Gastroesophageal sphincter (tissue), 4 donors: ENCODE measurements around the gene KPNA6. TPM values are rescaled to one million over a fixed set of nuclear protein-coding genes. Genes with fewer than 3 reads are reported as not detected.
"Not testable (repeated sequence)": the region's sequence is repeated elsewhere in the genome, so short reads cannot be mapped to it uniquely, and the experiment has no call there.

ENCODE experiments used
- ATAC-seq: fragments of 150-250 bp; one replicate; pipeline ENCODE4 v1.9.1; 2016; ENCODE audit warnings: mild to moderate bottlenecking, moderate library complexity
- H3K27ac ChIP-seq, 4 donors: fragments of 200-600 bp; sonication (generic) in 3 of 4; 1 replicate in 3 of 4; 2 replicates in 1 of 4; pipeline ENCODE4 v1.5.1; 2016 to 2019
- H3K27me3 ChIP-seq: fragments of 200-600 bp; sonication (generic); one replicate; pipeline ENCODE4 v1.5.1; 2019
- H3K36me3 ChIP-seq, 2 donors: fragments of 200-600 bp; sonication (generic); one replicate each; pipeline ENCODE4 v1.5.1; 2019; ENCODE audit warnings: control low read depth in 1 of 2
- H3K4me1 ChIP-seq, 3 donors: fragments of 200-600 bp; sonication (generic); 1 replicate in 2 of 3; 2 replicates in 1 of 3; pipeline ENCODE4 v1.5.1; 2016 to 2019; ENCODE audit warnings: control low read depth in 2 of 3
- H3K4me3 ChIP-seq, 2 donors: fragments of 200-600 bp; sonication (generic); one replicate each; pipeline ENCODE4 v1.5.1; 2019; ENCODE audit warnings: mild to moderate bottlenecking in 1 of 2, moderate library complexity in 1 of 2
- H3K9me3 ChIP-seq, 3 donors: fragments of 200-600 bp; sonication (generic); one replicate each; pipeline ENCODE4 v1.5.1; 2017 to 2019; ENCODE audit warnings: control low read depth in 2 of 3
- EP300 ChIP-seq: sonication (generic); formaldehyde crosslinking; IDR thresholded peaks from one replicate; pipeline ENCODE4 v1.6.1; 2017; ENCODE audit warnings: antibody characterized with exemption, mild to moderate bottlenecking
- POLR2A ChIP-seq, 2 donors: fragments of 450-650 bp; IDR thresholded peaks; one replicate each; pipeline ENCODE4 v1.6.1; 2017; ENCODE audit warnings: antibody characterized with exemption in 2 of 2, mild to moderate bottlenecking in 2 of 2, moderate library complexity in 1 of 2
- POLR2AphosphoS5 ChIP-seq: sonication (generic); formaldehyde crosslinking; IDR thresholded peaks from one replicate; pipeline ENCODE4 v1.6.1; 2017; ENCODE audit warnings: antibody characterized with exemption
- WGBS, 2 donors: methylation state at CpG; one replicate each; pipeline ENCODE4 v1.1.5; 2018; ENCODE audit warnings: low coverage in 1 of 2; 5-methylcytosine and 5-hydroxymethylcytosine counted together
- total RNA-seq, 4 donors: library from RNA; depleted of rRNA; stranded (reverse); fragments of >200 nt; gene quantifications; one replicate each; pipeline ENCODE4 v1.1.0, GENCODE V29; 2016
- TF ChIP-seq, protein P1 (sequence below), 4 experiments: fragments of 200-600 bp in 2 of 4; fragments of 450-650 bp in 2 of 4; sonication (generic) in 1 of 4; IDR thresholded peaks; one replicate each; pipeline ENCODE4 v1.5.1; 2017 to 2019; ENCODE audit warnings: antibody characterized with exemption in 4 of 4, mild to moderate bottlenecking in 2 of 4, moderate library complexity in 2 of 4

KPNA6 gene
- total RNA-seq, 4 donors from 2014 or later, result 52.9 to 70.4 (median 57.6) TPM

DNA sequence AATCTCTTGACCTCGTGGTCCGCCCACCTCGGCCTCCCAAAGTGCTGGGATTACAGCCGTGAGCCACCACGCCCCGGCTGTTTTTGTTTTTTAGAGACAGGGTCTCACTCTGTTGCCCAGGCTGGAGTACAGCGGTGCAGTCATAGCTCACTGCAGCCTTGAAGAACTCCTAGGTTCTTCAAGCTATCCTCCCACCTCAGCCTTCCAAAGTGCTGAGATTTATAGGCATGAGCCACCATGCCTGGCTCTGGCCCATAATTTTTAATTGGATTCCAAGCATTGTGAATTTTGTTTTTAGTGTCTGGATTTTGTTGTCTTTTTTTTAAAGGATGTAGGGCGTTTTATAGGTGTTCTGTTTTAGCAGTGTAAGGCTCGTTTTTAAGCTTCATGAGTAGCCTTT is 43.0 kb downstream of the KPNA6 start:
- no peaks in the 10 kb centered on the region for H3K27me3 ChIP-seq
- no peak overlapping the region for H3K27ac ChIP-seq
- H3K4me1 ChIP-seq, result peaks cover 0 to 25% (median 0%) of the 10 kb centered on the region in 3 donors
- TF ChIP-seq, protein P1, sequence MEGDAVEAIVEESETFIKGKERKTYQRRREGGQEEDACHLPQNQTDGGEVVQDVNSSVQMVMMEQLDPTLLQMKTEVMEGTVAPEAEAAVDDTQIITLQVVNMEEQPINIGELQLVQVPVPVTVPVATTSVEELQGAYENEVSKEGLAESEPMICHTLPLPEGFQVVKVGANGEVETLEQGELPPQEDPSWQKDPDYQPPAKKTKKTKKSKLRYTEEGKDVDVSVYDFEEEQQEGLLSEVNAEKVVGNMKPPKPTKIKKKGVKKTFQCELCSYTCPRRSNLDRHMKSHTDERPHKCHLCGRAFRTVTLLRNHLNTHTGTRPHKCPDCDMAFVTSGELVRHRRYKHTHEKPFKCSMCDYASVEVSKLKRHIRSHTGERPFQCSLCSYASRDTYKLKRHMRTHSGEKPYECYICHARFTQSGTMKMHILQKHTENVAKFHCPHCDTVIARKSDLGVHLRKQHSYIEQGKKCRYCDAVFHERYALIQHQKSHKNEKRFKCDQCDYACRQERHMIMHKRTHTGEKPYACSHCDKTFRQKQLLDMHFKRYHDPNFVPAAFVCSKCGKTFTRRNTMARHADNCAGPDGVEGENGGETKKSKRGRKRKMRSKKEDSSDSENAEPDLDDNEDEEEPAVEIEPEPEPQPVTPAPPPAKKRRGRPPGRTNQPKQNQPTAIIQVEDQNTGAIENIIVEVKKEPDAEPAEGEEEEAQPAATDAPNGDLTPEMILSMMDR (IDR thresholded peaks at IDR 0.05), result no peak
- TF ChIP-seq POLR2A (IDR thresholded peaks at IDR 0.05) (no peak), POLR2AphosphoS5 (no peak), EP300 (no peak)
- ATAC-seq, result no peak
- H3K36me3 ChIP-seq, result peaks cover 0 to 30% of the 10 kb centered on the region in 2 donors
- H3K9me3 ChIP-seq, result peaks cover 0 to 3% (median 0%) of the 10 kb centered on the region in 3 donors
- no peak overlapping the region for H3K4me3 ChIP-seq
- WGBS, 2 donors, result 84 to 93% methylated on average over 9 of the region's 9 CpGs

DNA sequence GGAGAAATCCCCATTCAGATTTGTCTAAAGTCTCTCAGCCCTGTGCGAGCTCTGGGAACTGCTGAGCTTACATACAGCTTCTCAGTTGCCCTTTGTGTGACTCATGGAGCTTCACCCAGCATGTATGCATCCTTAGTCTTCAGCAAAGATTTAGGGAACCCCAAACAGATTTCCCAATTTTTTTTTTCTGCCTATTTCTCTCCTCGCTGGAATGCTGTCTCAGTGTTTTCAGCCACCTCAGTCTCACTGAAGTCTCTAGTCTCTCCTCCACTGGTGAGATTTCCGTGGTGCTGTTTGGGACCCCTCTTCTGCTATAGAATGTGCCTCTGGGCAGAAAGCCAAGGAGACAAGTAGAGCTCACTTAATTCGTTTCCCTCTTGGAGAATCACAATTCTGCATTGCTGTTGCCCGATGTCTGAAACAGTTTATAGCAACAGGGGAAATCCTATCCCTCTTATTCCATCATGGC is 43.5 kb downstream of the KPNA6 start:
- no peaks in the 10 kb centered on the region for H3K27me3 ChIP-seq
- TF ChIP-seq POLR2A (IDR thresholded peaks at IDR 0.05), result no peak
- TF ChIP-seq POLR2AphosphoS5, result no peak
- TF ChIP-seq, protein P1 (IDR thresholded peaks at IDR 0.05), result no peak
- TF ChIP-seq EP300, result no peak
- no peak overlapping the region for H3K27ac ChIP-seq
- H3K4me3 ChIP-seq, result no peak overlapping the region
- peaks cover 0 to 3% (median 0%) of the 10 kb centered on the region in 3 donors for H3K9me3 ChIP-seq
- peaks cover 0 to 35% of the 10 kb centered on the region in 2 donors for H3K36me3 ChIP-seq
- H3K4me1 ChIP-seq, result peaks cover 0 to 25% (median 0%) of the 10 kb centered on the region in 3 donors
- ATAC-seq, result no peak
- WGBS, 2 donors, result 34 to 42% methylated on average over 5 of the region's 5 CpGs

DNA sequence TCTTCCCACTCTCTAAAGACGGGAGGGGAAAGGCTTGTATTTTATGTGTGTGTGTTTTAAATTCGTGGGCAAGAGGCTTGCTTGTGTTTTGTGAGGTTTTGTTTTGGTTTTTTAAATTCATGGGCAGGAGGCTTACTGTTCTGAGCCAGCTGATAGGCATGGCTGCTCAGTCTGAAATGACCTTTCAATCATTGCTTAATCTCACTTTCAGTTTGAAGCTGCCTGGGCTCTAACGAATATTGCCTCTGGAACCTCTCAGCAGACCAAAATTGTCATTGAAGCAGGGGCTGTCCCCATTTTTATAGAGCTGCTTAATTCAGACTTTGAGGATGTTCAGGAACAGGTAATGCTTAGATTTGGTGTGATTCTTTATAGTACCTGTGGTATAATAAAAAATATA is 51.3 kb downstream of the KPNA6 start:
- ATAC-seq, result no peak
- Histone ChIP-seq H3K4me1 (no peaks in the 10 kb centered on the region), H3K4me3 (no peak overlapping the region), H3K27ac (no peak overlapping the region), H3K27me3 (no peaks in the 10 kb centered on the region), H3K36me3 (peaks cover 3 to 97% of the 10 kb centered on the region in 2 donors), H3K9me3 (no peaks in the 10 kb centered on the region)
- no peak for TF ChIP-seq EP300
- TF ChIP-seq POLR2A (IDR thresholded peaks at IDR 0.05), result no peak
- TF ChIP-seq POLR2AphosphoS5, result no peak
- TF ChIP-seq, protein P1 (IDR thresholded peaks at IDR 0.05), result no peak
- 75 to 79% methylated on average over 3 of the region's 3 CpGs for WGBS, 2 donors

DNA sequence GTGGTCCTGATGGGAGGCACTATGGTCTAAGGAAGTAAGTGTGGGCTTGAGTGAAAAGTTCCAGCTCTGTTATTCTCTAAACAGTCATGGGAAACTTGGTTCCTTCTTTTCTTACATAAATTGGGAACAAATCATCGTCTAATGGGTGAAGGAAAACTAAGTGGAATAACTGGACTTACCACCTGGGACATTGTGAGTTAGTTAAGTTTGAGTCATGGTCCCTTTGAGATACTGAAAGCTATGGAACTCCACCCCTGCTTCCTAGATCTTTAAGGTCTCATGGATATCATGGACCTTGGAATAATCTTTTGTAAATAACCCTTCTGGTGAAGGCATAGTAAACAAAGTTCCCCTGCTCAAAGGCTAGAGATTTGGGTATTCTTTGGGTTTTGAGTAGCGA is 55.5 kb downstream of the KPNA6 start:
- Histone ChIP-seq H3K4me3 (no peak overlapping the region), H3K4me1 (no peaks in the 10 kb centered on the region), H3K27me3 (no peaks in the 10 kb centered on the region), H3K9me3 (no peaks in the 10 kb centered on the region), H3K36me3 (peaks cover 0 to 100% of the 10 kb centered on the region in 2 donors), H3K27ac (no peak overlapping the region)
- TF ChIP-seq POLR2AphosphoS5 (no peak), POLR2A (IDR thresholded peaks at IDR 0.05) (no peak), EP300 (no peak)
- TF ChIP-seq, protein P1 (IDR thresholded peaks at IDR 0.05), result no peak
- WGBS, 2 donors, result 92 to 100% methylated on average over 1 to 2 of the region's 2 CpGs
- ATAC-seq, result no peak

DNA sequence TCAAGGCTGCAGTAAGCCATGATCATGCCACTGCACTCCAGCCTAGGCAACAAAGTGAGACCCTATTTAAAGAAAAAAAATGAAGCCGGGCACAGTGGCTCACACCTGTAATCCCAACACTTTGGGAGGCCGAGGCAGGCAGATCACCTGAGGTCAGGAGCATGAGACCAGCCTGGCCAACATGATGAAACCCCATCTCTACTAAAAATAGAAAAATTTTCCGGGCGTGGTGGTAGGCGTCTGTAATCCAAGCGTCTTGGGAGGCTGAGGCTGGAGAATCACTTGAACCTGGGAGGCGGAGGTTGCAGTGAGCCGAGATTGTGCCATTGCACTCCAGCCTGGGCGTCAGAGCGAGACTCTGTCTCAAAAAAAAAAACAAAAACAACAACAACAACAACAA is 57.8 kb downstream of the KPNA6 start:
- not testable (repeated sequence) for H3K27me3 ChIP-seq, ATAC-seq, H3K9me3 ChIP-seq, H3K4me3 ChIP-seq, H3K27ac ChIP-seq, H3K4me1 ChIP-seq
- peaks cover 0 to 100% of the 10 kb centered on the region in 2 donors for H3K36me3 ChIP-seq
- 95% methylated on average over 10 of the region's 10 CpGs; no CpG with 5 or more reads in 1 of the 2 donors for WGBS, 2 donors
